ENCODE measurements around the gene SHROOM2.

DNA sequence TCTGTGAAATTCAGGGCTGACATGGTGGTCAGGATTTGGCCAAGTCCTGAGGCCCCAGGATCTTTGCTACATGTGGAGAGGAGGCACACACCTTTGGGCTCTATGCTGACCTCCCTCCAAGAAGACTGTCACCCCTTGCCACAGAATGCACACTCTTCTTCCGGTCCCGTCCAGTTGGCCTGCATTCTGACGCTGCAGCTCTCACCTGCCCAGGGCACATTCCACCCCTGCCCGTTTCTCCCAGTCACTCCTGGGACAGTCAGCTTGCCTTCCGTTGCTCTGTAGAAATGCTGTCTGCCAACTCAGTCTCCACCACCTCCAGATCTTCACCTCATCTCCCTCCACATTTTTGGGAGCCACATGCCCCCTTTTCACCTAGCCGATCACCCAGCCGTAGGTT is 76.7 kb downstream of the SHROOM2 start:
- TF ChIP-seq, protein P1, sequence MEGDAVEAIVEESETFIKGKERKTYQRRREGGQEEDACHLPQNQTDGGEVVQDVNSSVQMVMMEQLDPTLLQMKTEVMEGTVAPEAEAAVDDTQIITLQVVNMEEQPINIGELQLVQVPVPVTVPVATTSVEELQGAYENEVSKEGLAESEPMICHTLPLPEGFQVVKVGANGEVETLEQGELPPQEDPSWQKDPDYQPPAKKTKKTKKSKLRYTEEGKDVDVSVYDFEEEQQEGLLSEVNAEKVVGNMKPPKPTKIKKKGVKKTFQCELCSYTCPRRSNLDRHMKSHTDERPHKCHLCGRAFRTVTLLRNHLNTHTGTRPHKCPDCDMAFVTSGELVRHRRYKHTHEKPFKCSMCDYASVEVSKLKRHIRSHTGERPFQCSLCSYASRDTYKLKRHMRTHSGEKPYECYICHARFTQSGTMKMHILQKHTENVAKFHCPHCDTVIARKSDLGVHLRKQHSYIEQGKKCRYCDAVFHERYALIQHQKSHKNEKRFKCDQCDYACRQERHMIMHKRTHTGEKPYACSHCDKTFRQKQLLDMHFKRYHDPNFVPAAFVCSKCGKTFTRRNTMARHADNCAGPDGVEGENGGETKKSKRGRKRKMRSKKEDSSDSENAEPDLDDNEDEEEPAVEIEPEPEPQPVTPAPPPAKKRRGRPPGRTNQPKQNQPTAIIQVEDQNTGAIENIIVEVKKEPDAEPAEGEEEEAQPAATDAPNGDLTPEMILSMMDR (IDR thresholded peaks at IDR 0.05) = no peak
- TF ChIP-seq EP300 (IDR thresholded peaks at IDR 0.05) = no peak
